ES-I3 (cell line): Measurements from ENCODE around the gene SIN3B.
"Not testable (repeated sequence)": the region's sequence is repeated elsewhere in the genome, so short reads cannot be mapped to it uniquely, and the experiment has no call there.

Experiments used
- H3K36me3 ChIP-seq: 2 replicates; pipeline ENCODE4 v1.6.1; 2013; ENCODE audit warnings: mild to moderate bottlenecking, low read length, control low read depth, moderate library complexity; ENCODE audit not compliant: insufficient read depth
- H3K4me1 ChIP-seq: 2 replicates; pipeline ENCODE4 v1.6.1; 2013; ENCODE audit warnings: mild to moderate bottlenecking, control low read depth, low read length; ENCODE audit not compliant: insufficient read depth
- H3K9ac ChIP-seq: 2 replicates; pipeline ENCODE4 v1.6.1; 2013; ENCODE audit warnings: low read depth, mild to moderate bottlenecking, low read length, moderate library complexity
- H3K9me3 ChIP-seq: 2 replicates; pipeline ENCODE4 v1.6.1; 2013; ENCODE audit warnings: mild to moderate bottlenecking, low read length, moderate library complexity; ENCODE audit not compliant: control insufficient read depth, insufficient read depth

Gene SIN3B

DNA sequence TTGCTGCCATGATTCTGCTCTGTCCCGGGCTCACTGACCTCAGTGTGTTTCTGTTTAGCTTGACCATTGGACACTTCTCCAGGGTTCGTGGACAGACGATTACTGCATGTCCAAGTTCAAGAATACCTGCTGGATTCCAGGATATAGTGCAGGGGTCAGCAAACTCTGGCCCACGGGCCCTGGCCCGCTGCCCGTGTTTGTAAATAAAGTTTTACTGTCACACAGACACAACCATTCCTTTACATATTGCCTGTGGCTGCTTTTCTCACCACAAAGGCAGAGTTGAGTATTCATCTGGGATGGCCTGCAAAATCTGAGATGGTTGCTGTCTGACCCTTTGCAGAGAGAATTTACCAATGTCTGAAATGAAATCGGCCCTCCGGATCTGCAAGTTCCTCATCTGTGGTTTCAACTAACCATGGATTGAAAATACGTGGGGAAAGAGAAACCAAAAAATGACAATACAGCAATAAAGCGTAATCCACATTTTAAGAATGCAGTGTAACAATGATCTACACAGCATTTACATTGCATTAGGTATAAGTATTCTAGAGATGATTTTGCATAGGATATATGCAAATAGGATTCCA, 33.7 kb downstream of the SIN3B start:
- H3K9ac ChIP-seq = no peak overlapping the region
- H3K9me3 ChIP-seq = no peaks in the 10 kb centered on the region
- H3K4me1 ChIP-seq = no peaks in the 10 kb centered on the region
- peaks cover 29% of the 10 kb centered on the region for H3K36me3 ChIP-seq

DNA sequence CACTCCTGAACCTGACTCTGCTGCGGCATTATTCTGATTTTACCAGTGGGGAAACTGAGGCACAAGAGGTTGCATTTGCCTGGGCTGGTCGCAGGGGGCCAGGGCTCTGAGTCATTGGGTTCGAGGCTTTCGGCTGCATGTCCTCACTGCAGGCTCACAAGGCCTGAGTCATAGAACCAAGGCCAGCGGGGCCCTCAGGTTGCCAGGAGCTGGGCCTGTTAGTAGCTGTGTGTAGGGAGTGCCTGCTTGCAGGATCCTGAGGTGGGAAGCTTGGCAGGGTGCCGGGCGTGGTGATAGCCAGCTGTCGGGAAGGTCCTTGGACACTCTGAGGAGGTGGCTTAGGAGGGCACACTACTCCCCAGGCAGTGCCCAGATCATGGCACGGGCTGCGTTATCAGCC, 38.0 kb downstream of the SIN3B start:
- Histone ChIP-seq H3K4me1 (no peaks in the 10 kb centered on the region), H3K9ac (no peak overlapping the region), H3K36me3 (peaks cover 30% of the 10 kb centered on the region), H3K9me3 (no peaks in the 10 kb centered on the region)

DNA sequence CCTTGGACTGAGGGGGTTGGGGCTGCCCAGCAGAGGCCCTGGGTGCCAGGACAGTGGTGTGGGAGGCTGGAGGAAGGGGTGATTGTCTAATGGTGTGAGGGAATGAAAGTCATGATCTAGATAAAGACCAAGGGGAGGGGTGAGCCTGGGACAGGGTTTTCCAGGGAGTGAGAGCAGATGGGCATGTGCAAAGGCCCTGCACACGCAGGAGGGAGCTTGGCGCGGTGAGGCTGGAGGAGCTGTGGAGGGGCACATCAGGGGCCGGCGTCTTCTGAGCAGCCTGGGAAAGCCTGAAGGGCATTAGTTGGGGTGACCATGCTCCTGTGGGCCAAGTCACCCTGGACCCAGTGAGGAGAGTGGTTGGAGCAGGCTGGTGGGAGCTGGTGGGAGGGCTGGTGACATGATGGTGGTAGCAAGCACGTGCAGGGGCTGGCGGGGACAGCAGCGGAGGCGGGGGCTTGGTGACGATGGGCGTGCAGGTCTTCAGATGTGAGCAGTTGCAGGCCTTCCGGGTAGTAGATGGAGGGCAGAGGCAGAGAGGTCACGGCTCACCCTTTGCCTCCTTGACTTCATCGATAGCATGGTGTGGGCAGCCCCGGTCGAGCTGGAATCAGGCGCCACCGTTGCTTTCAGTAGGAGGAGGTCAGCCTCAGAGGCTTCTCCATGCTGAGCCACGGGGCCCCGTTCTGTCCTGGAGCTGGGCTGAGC, 39.4 kb downstream of the SIN3B start:
- H3K9ac ChIP-seq = no peak overlapping the region
- peaks cover 30% of the 10 kb centered on the region for H3K36me3 ChIP-seq
- no peaks in the 10 kb centered on the region for H3K4me1 ChIP-seq
- no peaks in the 10 kb centered on the region for H3K9me3 ChIP-seq

DNA sequence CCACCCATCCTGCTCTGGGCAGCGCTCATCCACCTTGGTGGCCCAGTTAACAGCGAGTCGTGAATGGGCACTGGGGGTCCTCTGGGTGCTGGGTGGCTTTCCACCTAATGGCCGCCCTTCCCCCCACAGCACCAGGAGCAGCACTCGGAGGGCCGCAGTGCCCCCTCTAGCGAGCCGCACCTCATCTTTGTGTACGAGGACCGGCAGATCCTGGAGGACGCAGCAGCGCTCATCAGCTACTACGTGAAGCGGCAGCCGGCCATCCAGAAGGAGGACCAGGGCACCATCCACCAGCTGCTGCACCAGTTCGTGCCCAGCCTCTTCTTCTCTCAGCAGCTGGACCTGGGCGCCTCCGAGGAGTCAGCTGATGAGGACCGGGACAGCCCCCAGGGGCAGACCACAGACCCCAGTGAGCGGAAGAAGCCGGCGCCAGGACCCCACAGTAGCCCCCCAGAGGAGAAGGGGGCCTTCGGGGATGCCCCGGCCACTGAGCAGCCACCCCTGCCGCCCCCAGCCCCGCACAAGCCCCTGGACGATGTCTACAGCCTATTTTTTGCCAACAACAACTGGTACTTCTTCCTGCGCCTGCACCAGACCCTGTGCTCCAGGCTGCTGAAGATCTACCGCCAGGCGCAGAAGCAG, 40.3 kb downstream of the SIN3B start:
- H3K36me3 ChIP-seq = peaks cover 28% of the 10 kb centered on the region
- H3K9me3 ChIP-seq = no peaks in the 10 kb centered on the region
- no peaks in the 10 kb centered on the region for H3K4me1 ChIP-seq
- H3K9ac ChIP-seq = no peak overlapping the region

DNA sequence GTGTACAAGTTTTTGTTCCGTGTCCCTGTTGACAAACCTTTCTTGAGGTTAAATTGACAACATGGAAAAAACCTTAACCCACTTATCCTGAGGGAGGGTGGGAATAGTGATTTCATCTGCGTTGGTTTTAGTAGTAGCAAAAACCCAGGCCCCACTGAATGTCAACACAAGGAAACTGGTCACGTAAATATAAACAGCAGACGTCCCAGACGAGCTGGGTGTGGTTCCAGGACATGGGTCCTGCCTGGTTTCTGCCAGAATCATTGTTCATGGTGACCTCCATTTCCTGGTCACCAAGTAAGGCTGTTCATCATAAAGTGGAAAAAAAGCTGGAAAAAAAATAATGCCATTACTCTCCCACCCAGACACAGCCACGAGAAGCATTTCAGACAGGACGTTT, 42.7 kb downstream of the SIN3B start:
- Histone ChIP-seq H3K9me3 (no peaks in the 10 kb centered on the region), H3K36me3 (peaks cover 25% of the 10 kb centered on the region), H3K9ac (no peak overlapping the region), H3K4me1 (no peaks in the 10 kb centered on the region)

DNA sequence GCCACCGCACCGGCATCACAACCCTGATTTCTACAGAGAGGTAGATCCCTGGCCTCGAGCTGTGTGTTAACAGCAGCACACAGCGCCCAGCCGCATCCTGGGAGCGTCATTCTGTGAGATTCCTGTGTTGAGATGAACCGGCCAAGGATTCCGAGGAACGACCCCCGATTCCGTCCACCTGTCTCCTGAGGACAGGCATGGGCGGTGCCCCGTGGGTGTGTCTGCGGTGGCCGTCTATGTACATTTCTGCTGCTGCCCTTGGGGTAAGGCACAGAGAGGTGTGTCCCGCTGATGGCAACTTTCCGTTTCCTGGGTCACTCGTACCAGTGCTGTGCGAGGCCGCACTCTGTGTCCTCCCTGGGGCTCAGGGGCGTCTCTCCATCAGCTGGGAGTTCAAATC, 43.5 kb downstream of the SIN3B start:
- H3K9me3 ChIP-seq = no peaks in the 10 kb centered on the region
- H3K36me3 ChIP-seq = peaks cover 20% of the 10 kb centered on the region
- H3K4me1 ChIP-seq = no peaks in the 10 kb centered on the region
- H3K9ac ChIP-seq = no peak overlapping the region

DNA sequence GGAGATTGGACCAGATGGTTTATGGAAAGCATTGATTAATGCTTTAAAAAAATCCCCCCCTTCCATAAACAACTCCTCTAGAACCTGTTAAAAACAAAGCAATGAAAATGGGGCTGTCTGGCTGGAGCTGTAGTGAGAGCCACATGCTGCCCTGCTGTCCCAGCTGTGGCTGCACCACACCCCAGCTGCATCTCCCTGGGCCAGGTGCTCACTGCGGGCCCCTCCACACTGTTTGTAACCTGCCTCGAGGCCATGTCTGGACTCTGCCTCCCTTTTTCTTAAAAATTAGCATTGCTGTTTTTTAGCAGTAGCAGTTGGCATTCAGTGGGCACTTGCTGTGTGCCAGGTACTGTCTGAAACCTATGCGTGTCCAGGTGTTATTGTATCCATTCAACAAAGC, 44.4 kb downstream of the SIN3B start:
- no peak overlapping the region for H3K9ac ChIP-seq
- H3K9me3 ChIP-seq = no peaks in the 10 kb centered on the region
- peaks cover 23% of the 10 kb centered on the region for H3K36me3 ChIP-seq
- H3K4me1 ChIP-seq = no peaks in the 10 kb centered on the region

DNA sequence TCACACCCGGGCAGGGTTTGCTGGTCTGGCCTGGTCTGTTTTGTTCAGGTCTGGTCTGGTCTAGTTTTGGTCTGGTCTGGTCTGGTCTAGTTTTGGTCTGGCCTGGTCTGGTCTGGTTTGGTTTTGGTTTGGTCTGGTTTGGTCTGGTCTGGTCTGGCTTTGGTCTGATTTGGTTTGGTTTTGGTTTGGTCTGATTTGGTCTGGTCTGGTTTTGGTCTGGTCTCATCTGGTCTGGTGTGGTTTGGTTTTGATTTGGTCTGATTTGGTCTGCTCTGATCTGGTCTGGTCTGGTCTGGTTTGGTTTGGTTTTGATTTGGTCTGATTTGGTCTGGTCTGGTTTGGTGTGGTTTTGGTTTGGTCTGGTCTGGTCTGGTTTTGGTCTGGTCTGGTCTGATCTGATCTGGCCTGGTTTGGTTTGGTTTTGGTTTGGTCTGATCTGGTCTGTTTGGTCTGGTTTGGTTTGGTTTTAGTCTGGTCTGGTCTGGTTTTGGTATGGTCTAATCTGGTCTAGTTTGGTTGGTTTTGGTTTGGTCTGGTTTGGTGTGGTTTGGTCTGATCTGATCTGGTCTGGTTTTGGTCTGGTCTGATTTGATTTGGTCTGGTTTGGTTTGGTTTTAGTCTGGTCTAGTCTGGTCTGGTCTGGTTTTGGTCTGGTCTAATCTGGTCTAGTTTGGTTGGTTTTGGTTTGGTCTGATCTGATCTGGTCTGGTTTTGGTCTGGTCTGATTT, 45.2 kb downstream of the SIN3B start:
- Histone ChIP-seq H3K9ac (no peak overlapping the region), H3K9me3 (no peaks in the 10 kb centered on the region), H3K4me1 (no peaks in the 10 kb centered on the region), H3K36me3 (peaks cover 23% of the 10 kb centered on the region)

DNA sequence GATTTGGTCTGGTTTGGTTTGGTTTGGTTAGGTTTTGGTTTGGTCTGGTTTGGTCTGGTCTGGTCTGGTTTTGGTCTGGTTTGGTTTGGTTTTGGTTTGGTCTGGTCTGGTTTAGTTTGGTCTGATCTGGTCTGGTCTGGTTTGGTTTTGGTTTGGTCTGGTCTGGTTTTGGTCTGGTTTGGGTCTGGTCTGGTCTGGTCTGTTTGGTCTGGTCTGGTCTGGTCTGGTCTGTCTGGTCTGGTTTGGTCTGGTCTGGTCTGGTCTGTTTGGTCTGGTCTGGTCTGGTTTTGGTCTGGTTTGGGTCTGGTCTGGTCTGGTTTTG, 45.7 kb downstream of the SIN3B start:
- not testable (repeated sequence) for H3K9me3 ChIP-seq, H3K4me1 ChIP-seq, H3K9ac ChIP-seq
- H3K36me3 ChIP-seq = peaks cover 25% of the 10 kb centered on the region

DNA sequence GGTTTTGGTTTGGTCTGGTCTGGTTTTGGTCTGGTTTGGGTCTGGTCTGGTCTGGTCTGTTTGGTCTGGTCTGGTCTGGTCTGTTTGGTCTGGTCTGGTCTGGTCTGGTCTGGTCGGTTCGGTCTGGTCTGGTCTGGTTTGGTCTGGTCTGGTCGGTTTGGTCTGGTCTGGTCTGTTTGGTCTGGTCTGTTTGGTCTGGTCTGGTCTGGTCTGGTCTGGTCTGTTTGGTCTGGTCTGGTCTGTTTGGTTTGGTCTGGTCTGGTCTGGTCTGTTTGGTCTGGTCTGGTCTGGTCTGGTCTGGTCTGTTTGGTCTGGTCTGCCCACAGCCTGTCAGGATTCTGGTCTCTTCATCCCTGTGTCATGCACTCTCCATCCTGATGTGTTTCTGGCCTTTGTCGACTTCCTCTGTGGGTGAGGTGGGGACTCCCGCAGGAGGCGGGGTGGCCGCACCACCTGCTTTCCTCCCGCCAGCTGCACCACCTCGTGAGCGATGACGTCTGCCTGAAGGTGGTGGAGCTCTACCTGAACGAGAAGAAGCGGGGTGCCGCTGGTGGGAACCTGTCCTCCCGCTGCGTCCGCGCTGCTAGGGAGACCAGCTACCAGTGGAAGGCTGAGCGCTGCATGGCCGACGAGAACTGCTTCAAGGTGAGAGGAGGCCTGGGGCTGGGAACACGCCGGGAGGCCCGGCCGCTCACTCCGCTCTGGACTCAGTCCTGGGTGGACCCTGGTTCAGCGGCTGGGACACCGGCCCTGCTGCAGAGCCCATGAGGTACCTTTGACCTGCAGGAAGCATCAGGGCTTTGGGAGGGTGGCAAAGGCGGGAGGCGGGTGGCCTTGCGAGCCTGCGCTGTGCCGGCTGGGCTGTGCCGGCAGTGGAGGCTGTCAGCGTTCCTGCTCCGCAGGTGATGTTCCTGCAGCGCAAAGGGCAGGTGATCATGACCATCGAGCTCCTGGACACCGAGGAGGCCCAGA, 46.7 kb downstream of the SIN3B start:
- Histone ChIP-seq H3K9me3 (no peaks in the 10 kb centered on the region; the same call in 1 of the 2 replicates), H3K36me3 (peaks cover 24% of the 10 kb centered on the region), H3K9ac (no peak overlapping the region), H3K4me1 (no peaks in the 10 kb centered on the region)

DNA sequence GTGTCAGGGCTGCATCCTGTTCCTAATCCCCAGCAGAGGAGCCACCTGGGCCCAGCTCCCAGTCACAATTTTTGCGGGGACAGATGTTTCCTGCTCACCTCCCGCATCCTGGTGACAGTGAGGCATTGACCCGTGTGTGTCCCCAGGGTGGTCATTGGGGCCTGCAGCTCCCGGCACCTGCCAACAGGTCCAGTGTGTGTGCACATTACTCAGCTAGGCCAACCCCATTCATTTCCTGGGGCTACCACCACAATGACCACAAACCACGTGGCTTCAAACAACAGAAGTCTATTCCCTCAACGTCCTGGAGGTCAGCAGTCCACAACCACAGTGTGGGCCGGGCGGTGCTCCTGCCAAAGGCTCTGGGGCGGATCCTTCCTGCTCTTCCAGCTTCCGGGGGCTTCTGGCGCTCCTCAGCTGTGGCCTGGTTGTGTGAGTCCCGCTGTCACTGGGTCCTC, 47.7 kb downstream of the SIN3B start:
- Histone ChIP-seq H3K9ac (no peak overlapping the region), H3K36me3 (peaks cover 18% of the 10 kb centered on the region), H3K4me1 (no peaks in the 10 kb centered on the region), H3K9me3 (no peaks in the 10 kb centered on the region; the same call in 1 of the 2 replicates)

DNA sequence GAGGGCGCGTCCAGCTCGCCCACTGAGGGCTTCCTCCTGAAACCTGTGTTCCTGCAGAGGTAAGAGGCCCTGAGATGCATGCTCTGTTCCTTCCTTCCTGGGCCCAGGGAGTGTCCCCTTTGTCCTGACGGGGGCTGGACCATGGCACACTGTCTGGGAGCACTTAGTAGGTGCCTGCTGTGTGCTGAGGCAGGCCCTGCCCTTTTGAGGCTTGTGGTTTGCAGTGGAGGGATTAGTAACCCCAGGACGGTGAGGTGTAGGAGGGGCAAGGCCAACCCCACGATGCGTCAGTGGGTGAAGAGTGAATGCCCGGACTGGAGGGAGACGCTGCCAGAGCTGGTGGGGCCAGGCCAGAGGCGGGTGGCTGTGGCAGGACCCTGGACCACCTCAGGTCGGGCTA, 48.4 kb downstream of the SIN3B start:
- Histone ChIP-seq H3K9me3 (no peaks in the 10 kb centered on the region; the same call in 1 of the 2 replicates), H3K9ac (no peak overlapping the region), H3K4me1 (no peaks in the 10 kb centered on the region), H3K36me3 (peaks cover 18% of the 10 kb centered on the region)

DNA sequence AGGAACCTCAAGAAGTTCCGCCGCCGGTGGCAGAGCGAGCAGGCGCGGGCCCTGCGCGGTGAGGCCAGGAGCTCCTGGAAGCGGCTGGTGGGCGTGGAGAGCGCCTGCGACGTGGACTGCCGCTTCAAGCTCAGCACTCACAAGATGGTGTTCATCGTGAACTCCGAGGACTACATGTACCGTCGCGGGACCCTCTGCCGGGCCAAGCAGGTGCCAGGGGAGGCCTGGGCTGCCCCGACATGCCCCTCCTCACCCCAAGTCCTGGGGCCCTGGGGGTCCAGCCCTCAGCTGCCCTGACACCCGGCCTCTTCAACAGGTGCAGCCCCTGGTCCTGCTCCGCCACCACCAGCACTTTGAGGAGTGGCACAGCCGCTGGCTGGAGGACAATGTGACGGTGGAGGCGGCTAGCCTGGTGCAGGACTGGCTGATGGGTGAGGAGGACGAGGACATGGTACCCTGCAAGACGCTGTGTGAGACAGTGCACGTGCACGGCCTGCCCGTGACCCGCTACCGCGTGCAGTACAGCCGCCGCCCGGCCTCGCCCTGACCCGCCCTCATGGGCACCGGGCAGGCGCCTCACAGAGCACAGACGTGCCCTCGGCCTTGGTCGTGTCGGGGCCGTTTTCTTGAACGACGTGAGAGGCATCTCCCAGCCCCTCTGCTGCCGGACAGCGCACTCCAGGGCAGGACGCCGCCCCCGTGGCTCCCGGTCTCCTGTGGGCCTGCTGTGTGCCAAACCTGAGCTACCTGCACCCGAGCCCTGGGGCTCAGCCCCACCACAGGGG, 49.2 kb downstream of the SIN3B start:
- H3K4me1 ChIP-seq = no peaks in the 10 kb centered on the region
- peaks cover 11% of the 10 kb centered on the region for H3K36me3 ChIP-seq
- no peaks in the 10 kb centered on the region; the same call in 1 of the 2 replicates for H3K9me3 ChIP-seq
- no peak overlapping the region for H3K9ac ChIP-seq
